ENCODE data around the gene NOS1AP. TPM values are rescaled to one million over a fixed set of nuclear protein-coding genes. Genes with fewer than 3 reads are reported as not detected.

The NOS1AP gene
- total RNA-seq, 1 experiment from 2014 or later, result 5.3 TPM

GRCh38 chr1:162182090-162182489, 112.6 kb downstream of the NOS1AP start (continued):
- no peak for TF ChIP-seq CEBPB (IDR thresholded peaks at IDR 0.05; ENCODE audit: low read depth)

- Histone ChIP-seq H2AFZ (ENCODE audit: low read depth, low read length, poor library complexity, severe bottlenecking) (no peak overlapping the region), H3K27me3 (ENCODE audit: insufficient read depth, low read length) (no peaks in the 10 kb centered on the region), H3K9ac (ENCODE audit: low read length) (no peak overlapping the region), H3K79me2 (ENCODE audit: insufficient read depth, low read length) (no peaks in the 10 kb centered on the region), H3K36me3 (ENCODE audit: control insufficient read depth in 1 of 2, insufficient read depth in 2 of 2, low read length in 2 of 2) (no peaks in the 10 kb centered on the region), H3K9me2 (ENCODE audit: insufficient read depth) (no peaks in the 10 kb centered on the region), H3K27ac (ENCODE audit: low read depth, low read length) (no peak overlapping the region), H3K4me2 (ENCODE audit: low read length) (no peak overlapping the region), H3K9me3 (ENCODE audit: control insufficient read depth in 1 of 2, insufficient read depth in 1 of 2, low read depth in 1 of 2, low read length in 2 of 2) (peaks cover 0 to 3% of the 10 kb centered on the region in 2 experiments; a peak in 1 of 4 replicates), H3K4me3 (replicated peaks in 1 of 2; ENCODE audit: low read depth in 1 of 2, low read length in 2 of 2) (no peak overlapping the region), H4K20me1 (ENCODE audit: insufficient read depth) (no peaks in the 10 kb centered on the region), H3K4me1 (ENCODE audit: control insufficient read depth in 1 of 2, insufficient read depth in 2 of 2, low read length in 2 of 2) (no peaks in the 10 kb centered on the region)
- BruUV-seq (replicated peaks), result no TSS peak
- CTCF ChIA-PET, result no interaction called here
- POLR2A ChIA-PET, result no interaction called here
- ATAC-seq (no peak), DNase-seq (ENCODE audit: low read depth, low spot score) (no peak)
- intact Hi-C loops (cut with micrococcal nuclease), result no loop called here
- RAD21 ChIA-PET (ENCODE audit: low non-redundant PET in 1 of 2, low total read pairs in 2 of 2, uncharacterized antibody in 2 of 2, unreplicated experiment in 2 of 2), result no interaction called here
- TF ChIP-seq EZH2phosphoT487 (IDR thresholded peaks at IDR 0.05; ENCODE audit: borderline replicate concordance) (no peak), ZFX (IDR thresholded peaks at IDR 0.05) (no peak), SP1 (IDR thresholded peaks at IDR 0.05; ENCODE audit: low read depth) (no peak), POLR2A (IDR thresholded peaks at IDR 0.05; ENCODE audit: borderline replicate concordance, extremely low read depth, insufficient read depth, insufficient read length) (no peak), REST (IDR thresholded peaks at IDR 0.05; ENCODE audit: low read depth) (no peak), ELF1 (IDR thresholded peaks at IDR 0.05; ENCODE audit: borderline replicate concordance, low read depth) (no peak), MAX (IDR thresholded peaks at IDR 0.05) (no peak), CEBPB (IDR thresholded peaks at IDR 0.05; ENCODE audit: low read depth) (no peak), YY1 (IDR thresholded peaks at IDR 0.05; ENCODE audit: extremely low read depth, insufficient replicate concordance, low read depth, low read length) (no peak), EZH2 (IDR thresholded peaks at IDR 0.05) (no peak), RAD21 (IDR thresholded peaks at IDR 0.05; ENCODE audit: low read depth) (no peak), JUND (IDR thresholded peaks at IDR 0.05) (no peak), TCF7L2 (IDR thresholded peaks at IDR 0.05; ENCODE audit: borderline replicate concordance, extremely low read depth, insufficient read depth, insufficient read length) (no peak), POLR2AphosphoS5 (IDR thresholded peaks at IDR 0.05; ENCODE audit: low read depth, low read length) (no peak), SRF (IDR thresholded peaks at IDR 0.05; ENCODE audit: low read depth) (no peak), CTCF (IDR thresholded peaks at IDR 0.05 in 2 of 3, conservative IDR thresholded peaks at IDR 0.05 in 1 of 3; ENCODE audit: borderline replicate concordance in 1 of 3, insufficient read depth in 1 of 3, low read depth in 2 of 3, low read length in 2 of 3) (no peak), CBX3 (IDR thresholded peaks at IDR 0.05; ENCODE audit: low read depth) (no peak), ATF3 (IDR thresholded peaks at IDR 0.05) (no peak), SIN3A (IDR thresholded peaks at IDR 0.05; ENCODE audit: low read depth) (no peak)
Measured at GRCh38 chr1:162185314-162186025, 116.0 kb downstream of the NOS1AP start.
